Fibroblast of lung (primary cell): ENCODE results near the gene EPAS1. TPM values are rescaled to one million over a fixed set of nuclear protein-coding genes. Genes with fewer than 3 reads are reported as not detected.

Source experiments
- DNase-seq, 2 donors: peaks; one replicate each; pipeline versions ENCODE4 v3.0.0 to v3.0.0-alpha.2; 2010; ENCODE audit warnings: low read depth in 2 of 2
- H2AFZ ChIP-seq: 2 replicates; pipeline ENCODE4 v1.5.1; 2012; ENCODE audit warnings: low read length, control low read depth, inconsistent platforms
- H3K27ac ChIP-seq: 2 replicates; pipeline ENCODE4 v1.5.1; 2011; ENCODE audit warnings: low read length, control low read depth; ENCODE audit not compliant: insufficient read depth
- H3K27me3 ChIP-seq: 2 replicates; pipeline ENCODE4 v1.5.1; 2011; ENCODE audit warnings: mild to moderate bottlenecking, low read length; ENCODE audit not compliant: control insufficient read depth, insufficient read depth
- H3K36me3 ChIP-seq: 2 replicates; pipeline ENCODE4 v1.5.1; 2011; ENCODE audit warnings: low read length; ENCODE audit not compliant: control insufficient read depth, insufficient read depth
- H3K4me1 ChIP-seq: 2 replicates; pipeline ENCODE4 v1.5.1; 2011; ENCODE audit warnings: low read length; ENCODE audit not compliant: control insufficient read depth, insufficient read depth; ENCODE audit errors: extremely low read depth
- H3K4me2 ChIP-seq: 2 replicates; pipeline ENCODE4 v1.5.1; 2011; ENCODE audit warnings: low read length, control low read depth; ENCODE audit not compliant: insufficient read depth; ENCODE audit errors: extremely low read depth
- H3K4me3 ChIP-seq, 4 experiments: fragments of 200-600 bp in 1 of 4; sonication (generic) in 1 of 4; replicated peaks in 1 of 4; 2 replicates each; pipeline ENCODE4 v1.5.1; 2011 to 2016; ENCODE audit warnings: low read length in 4 of 4, low read depth in 3 of 4, mild to moderate bottlenecking in 3 of 4, control low read depth in 2 of 4, inconsistent platforms in 1 of 4, mixed read lengths in 1 of 4; ENCODE audit not compliant: insufficient read depth in 1 of 4; ENCODE audit errors: control extremely low read depth in 1 of 4
- H3K79me2 ChIP-seq: 2 replicates; pipeline ENCODE4 v1.5.1; 2012; ENCODE audit warnings: mild to moderate bottlenecking, low read length, inconsistent platforms; ENCODE audit not compliant: control insufficient read depth, insufficient read depth
- H3K9ac ChIP-seq: 2 replicates; pipeline ENCODE4 v1.5.1; 2011; ENCODE audit warnings: mild to moderate bottlenecking, low read length, control low read depth; ENCODE audit not compliant: insufficient read depth
- H3K9me3 ChIP-seq: 2 replicates; pipeline ENCODE4 v1.5.1; 2012; ENCODE audit warnings: low read depth, low read length; ENCODE audit not compliant: control insufficient read depth, insufficient read depth
- H4K20me1 ChIP-seq: 2 replicates; pipeline ENCODE4 v1.5.1; 2011; ENCODE audit warnings: low read length; ENCODE audit not compliant: control insufficient read depth, insufficient read depth; ENCODE audit errors: extremely low read depth
- EZH2 ChIP-seq: IDR thresholded peaks from 2 replicates; pipeline ENCODE4 v1.5.1; 2012; ENCODE audit warnings: low read length, control low read depth, mild to moderate bottlenecking; ENCODE audit errors: missing control alignments
- polyA plus RNA-seq, 2 donors: library from polyadenylated mRNA; depleted of rRNA in 1 of 2; stranded (reverse) in 1 of 2; unstranded in 1 of 2; fragments of >200 nt; gene quantifications; 2 replicates each; pipeline ENCODE4 v1.2.1, GENCODE V29; 2011 to 2012; ENCODE audit warnings: missing spikeins in 1 of 2
- total RNA-seq: library from RNA; depleted of rRNA; stranded (reverse); fragments of >200 nt; gene quantifications from 2 replicates; pipeline ENCODE4 v1.2.1, GENCODE V29; 2014
- TF ChIP-seq, protein P1 (sequence below), 2 donors: IDR thresholded peaks in 1 of 2; conservative IDR thresholded peaks in 1 of 2; 1 replicate in 1 of 2; 2 replicates in 1 of 2; pipeline ENCODE4 v1.5.1; 2011 to 2012; ENCODE audit warnings: low read length in 2 of 2, control low read depth in 1 of 2, inconsistent platforms in 1 of 2, low read depth in 1 of 2, mild to moderate bottlenecking in 1 of 2

Gene EPAS1
- total and polyA plus RNA-seq, 2 donors (not counting 1 experiment from before 2014, with no cell fraction given), result 120 to 941 TPM

- Histone ChIP-seq H3K4me2 (no peak overlapping the region), H3K9me3 (no peaks in the 10 kb centered on the region), H3K4me1 (no peaks in the 10 kb centered on the region), H4K20me1 (no peaks in the 10 kb centered on the region), H3K9ac (no peak overlapping the region), H2AFZ (no peak overlapping the region), H3K79me2 (no peaks in the 10 kb centered on the region), H3K4me3 (no peak overlapping the region), H3K27me3 (no peaks in the 10 kb centered on the region), H3K36me3 (no peaks in the 10 kb centered on the region), H3K27ac (no peak overlapping the region)
- no peak for DNase-seq
- TF ChIP-seq, protein P1, sequence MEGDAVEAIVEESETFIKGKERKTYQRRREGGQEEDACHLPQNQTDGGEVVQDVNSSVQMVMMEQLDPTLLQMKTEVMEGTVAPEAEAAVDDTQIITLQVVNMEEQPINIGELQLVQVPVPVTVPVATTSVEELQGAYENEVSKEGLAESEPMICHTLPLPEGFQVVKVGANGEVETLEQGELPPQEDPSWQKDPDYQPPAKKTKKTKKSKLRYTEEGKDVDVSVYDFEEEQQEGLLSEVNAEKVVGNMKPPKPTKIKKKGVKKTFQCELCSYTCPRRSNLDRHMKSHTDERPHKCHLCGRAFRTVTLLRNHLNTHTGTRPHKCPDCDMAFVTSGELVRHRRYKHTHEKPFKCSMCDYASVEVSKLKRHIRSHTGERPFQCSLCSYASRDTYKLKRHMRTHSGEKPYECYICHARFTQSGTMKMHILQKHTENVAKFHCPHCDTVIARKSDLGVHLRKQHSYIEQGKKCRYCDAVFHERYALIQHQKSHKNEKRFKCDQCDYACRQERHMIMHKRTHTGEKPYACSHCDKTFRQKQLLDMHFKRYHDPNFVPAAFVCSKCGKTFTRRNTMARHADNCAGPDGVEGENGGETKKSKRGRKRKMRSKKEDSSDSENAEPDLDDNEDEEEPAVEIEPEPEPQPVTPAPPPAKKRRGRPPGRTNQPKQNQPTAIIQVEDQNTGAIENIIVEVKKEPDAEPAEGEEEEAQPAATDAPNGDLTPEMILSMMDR (conservative IDR thresholded peaks at IDR 0.05 in 1 of 2, IDR thresholded peaks at IDR 0.05 in 1 of 2; ENCODE audit: low read depth in 1 of 2, low read length in 2 of 2), result no peak
- no peak for TF ChIP-seq EZH2
These were observed 127.7 kb downstream of the EPAS1 start for GRCh38 chr2:46424937-46425336.

- Histone ChIP-seq H3K9me3 (no peaks in the 10 kb centered on the region), H3K79me2 (no peaks in the 10 kb centered on the region), H2AFZ (no peak overlapping the region), H3K9ac (no peak overlapping the region), H3K4me2 (no peak overlapping the region), H3K27ac (no peak overlapping the region), H4K20me1 (no peaks in the 10 kb centered on the region), H3K4me1 (peaks cover 4% of the 10 kb centered on the region), H3K4me3 (no peak overlapping the region), H3K27me3 (no peaks in the 10 kb centered on the region), H3K36me3 (no peaks in the 10 kb centered on the region)
- no peak for DNase-seq
- TF ChIP-seq EZH2, result no peak
- TF ChIP-seq, protein P1 (conservative IDR thresholded peaks at IDR 0.05 in 1 of 2, IDR thresholded peaks at IDR 0.05 in 1 of 2; ENCODE audit: low read depth in 1 of 2, low read length in 2 of 2), result no peak
These were observed 131.8 kb downstream of the EPAS1 start for GRCh38 chr2:46428911-46429436.

GRCh38 chr2:46430413-46430812, 133.2 kb downstream of the EPAS1 start:
- no peak for DNase-seq
- Histone ChIP-seq H3K9ac (no peak overlapping the region), H3K79me2 (no peaks in the 10 kb centered on the region), H4K20me1 (no peaks in the 10 kb centered on the region), H3K27me3 (no peaks in the 10 kb centered on the region), H3K4me1 (peaks cover 9% of the 10 kb centered on the region), H3K27ac (no peak overlapping the region), H2AFZ (no peak overlapping the region), H3K4me2 (no peak overlapping the region), H3K36me3 (no peaks in the 10 kb centered on the region), H3K9me3 (no peaks in the 10 kb centered on the region), H3K4me3 (no peak overlapping the region)
- TF ChIP-seq, protein P1 (conservative IDR thresholded peaks at IDR 0.05 in 1 of 2, IDR thresholded peaks at IDR 0.05 in 1 of 2; ENCODE audit: low read depth in 1 of 2, low read length in 2 of 2), result no peak
- no peak for TF ChIP-seq EZH2
